ENCODE data around the gene ODAM. TPM values are rescaled to one million over a fixed set of nuclear protein-coding genes. Genes with fewer than 3 reads are reported as not detected.
A peak's percentile ranks its signal among the peaks of the same experiment; 100 is the strongest.
"Not testable (repeated sequence)": the region's sequence is repeated elsewhere in the genome, so short reads cannot be mapped to it uniquely, and the experiment has no call there.

ODAM gene
- total and polyA plus RNA-seq, 2 of the 8 experiments (the other 6 are each of a cell fraction or from before 2014, with no cell fraction given): 0.21 TPM; not detected in 1

DNA sequence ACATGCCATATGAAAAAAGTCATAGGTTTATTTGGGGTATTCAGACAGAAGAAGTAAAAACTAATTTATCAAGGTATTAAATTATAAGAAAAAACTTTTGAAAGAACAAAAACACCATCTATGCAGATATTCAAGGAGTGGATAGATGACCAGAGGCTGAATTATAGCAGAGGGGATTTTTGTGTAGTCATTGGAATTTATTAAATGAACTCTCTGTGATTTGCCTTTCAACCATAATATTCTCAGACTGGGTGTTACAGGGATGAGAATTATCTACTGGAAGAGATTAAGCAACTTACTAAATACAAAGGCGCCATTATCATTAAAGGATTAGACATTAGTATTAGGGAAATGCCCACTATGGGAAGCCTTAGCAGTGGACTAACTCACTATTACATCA, 21.0 kb downstream of the ODAM start:
- H3K56ac ChIP-seq (replicated peaks; ENCODE audit: insufficient read length, low read depth, low read length); H4K91ac ChIP-seq (replicated peaks; ENCODE audit: insufficient read length, low read length); H3K23me2 ChIP-seq (ENCODE audit: low read depth, low read length); H3K4me3 ChIP-seq (ENCODE audit: extremely low read depth in 1 of 4, insufficient read depth in 2 of 4, low read depth in 3 of 4, low read length in 4 of 4); H2BK120ac ChIP-seq (replicated peaks; ENCODE audit: low read depth, low read length); H3K79me2 ChIP-seq (ENCODE audit: control insufficient read depth in 1 of 2, insufficient read depth in 2 of 2, low read length in 2 of 2); H2AK5ac ChIP-seq (ENCODE audit: low read depth, low read length); H3K9me3 ChIP-seq (ENCODE audit: insufficient read depth in 2 of 2, low read depth in 1 of 2, low read length in 1 of 2); H3K4me1 ChIP-seq (replicated peaks in 1 of 4; ENCODE audit: control insufficient read depth in 3 of 4, insufficient read depth in 4 of 4, low read length in 3 of 4); CTCF ChIA-PET (ENCODE audit: partially characterized antibody); H3K18ac ChIP-seq (ENCODE audit: extremely low read depth, low read length); H4K8ac ChIP-seq (ENCODE audit: extremely low read depth, insufficient read depth, low read length); H3K14ac ChIP-seq (ENCODE audit: insufficient read length); H3K4ac ChIP-seq (replicated peaks; ENCODE audit: insufficient read length, low read depth, low read length); H3K9ac ChIP-seq (replicated peaks in 1 of 4; ENCODE audit: extremely low read depth in 1 of 4, low read depth in 3 of 4, low read length in 3 of 4); H3K27me3 ChIP-seq (replicated peaks in 1 of 4; ENCODE audit: control insufficient read depth in 3 of 4, extremely low read depth in 1 of 4, insufficient read depth in 3 of 4, low read length in 3 of 4); H4K20me1 ChIP-seq (replicated peaks in 1 of 2; ENCODE audit: control insufficient read depth in 1 of 2, insufficient read depth in 2 of 2, low read length in 2 of 2); H3K27ac ChIP-seq (ENCODE audit: low read depth, low read length); H3K23ac ChIP-seq (ENCODE audit: insufficient read length); DNase-seq (ENCODE audit: low read depth in 1 of 2, low spot score in 2 of 2); H2BK5ac ChIP-seq (ENCODE audit: low read depth, low read length); H3K36me3 ChIP-seq (ENCODE audit: control insufficient read depth in 2 of 4, insufficient read depth in 4 of 4, low read length in 3 of 4); H3K79me1 ChIP-seq (ENCODE audit: low read depth, low read length); H2BK15ac ChIP-seq (ENCODE audit: low read length); H2BK20ac ChIP-seq (ENCODE audit: low read length); POLR2A ChIA-PET (ENCODE audit: partially characterized antibody); H3K4me2 ChIP-seq (ENCODE audit: insufficient read depth in 1 of 2, low read depth in 2 of 2, low read length in 2 of 2); H2BK12ac ChIP-seq (ENCODE audit: low read depth, low read length); H4K5ac ChIP-seq (ENCODE audit: insufficient read length, low read depth, low read length); H2AFZ ChIP-seq (ENCODE audit: low read length): not testable (repeated sequence)
- WGBS, 2 experiments (ENCODE audit: extremely low coverage in 1 of 2, insufficient coverage in 1 of 2, insufficient read length in 1 of 2, insufficient replicate concordance in 2 of 2, low coverage in 1 of 2, low lambda C conversion rate in 2 of 2, missing lambda C conversion rate in 1 of 2): 92% methylated on average over 1 of the region's 1 CpG; no CpG with 5 or more reads in 1 of the 2 experiments
- peak; percentile 36 for FAIRE-seq

DNA sequence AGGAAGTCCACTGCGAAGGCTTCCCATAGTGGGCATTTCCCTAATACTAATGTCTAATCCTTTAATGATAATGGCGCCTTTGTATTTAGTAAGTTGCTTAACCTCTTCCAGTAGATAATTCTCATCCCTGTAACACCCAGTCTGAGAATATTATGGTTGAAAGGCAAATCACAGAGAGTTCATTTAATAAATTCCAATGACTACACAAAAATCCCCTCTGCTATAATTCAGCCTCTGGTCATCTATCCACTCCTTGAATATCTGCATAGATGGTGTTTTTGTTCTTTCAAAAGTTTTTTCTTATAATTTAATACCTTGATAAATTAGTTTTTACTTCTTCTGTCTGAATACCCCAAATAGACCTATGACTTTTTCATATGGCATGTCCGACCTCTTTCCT, 25.9 kb downstream of the ODAM start:
- H3K36me3 ChIP-seq (ENCODE audit: control insufficient read depth in 2 of 4, insufficient read depth in 4 of 4, low read length in 3 of 4); H3K4ac ChIP-seq (replicated peaks; ENCODE audit: insufficient read length, low read depth, low read length); H3K9ac ChIP-seq (replicated peaks in 1 of 4; ENCODE audit: extremely low read depth in 1 of 4, low read depth in 3 of 4, low read length in 3 of 4); CTCF ChIA-PET (ENCODE audit: partially characterized antibody); H2AFZ ChIP-seq (ENCODE audit: low read length); H3K18ac ChIP-seq (ENCODE audit: extremely low read depth, low read length); H4K8ac ChIP-seq (ENCODE audit: extremely low read depth, insufficient read depth, low read length); H3K4me1 ChIP-seq (replicated peaks in 1 of 4; ENCODE audit: control insufficient read depth in 3 of 4, insufficient read depth in 4 of 4, low read length in 3 of 4); H2BK15ac ChIP-seq (ENCODE audit: low read length); H3K79me1 ChIP-seq (ENCODE audit: low read depth, low read length); H3K23me2 ChIP-seq (ENCODE audit: low read depth, low read length); POLR2A ChIA-PET (ENCODE audit: partially characterized antibody); H2BK12ac ChIP-seq (ENCODE audit: low read depth, low read length); FAIRE-seq; H2BK20ac ChIP-seq (ENCODE audit: low read length); H2BK5ac ChIP-seq (ENCODE audit: low read depth, low read length); H3K9me3 ChIP-seq (ENCODE audit: insufficient read depth in 2 of 2, low read depth in 1 of 2, low read length in 1 of 2); H3K27me3 ChIP-seq (replicated peaks in 1 of 4; ENCODE audit: control insufficient read depth in 3 of 4, extremely low read depth in 1 of 4, insufficient read depth in 3 of 4, low read length in 3 of 4); DNase-seq (ENCODE audit: low read depth in 1 of 2, low spot score in 2 of 2); H3K27ac ChIP-seq (ENCODE audit: low read depth, low read length); H2AK5ac ChIP-seq (ENCODE audit: low read depth, low read length); H2BK120ac ChIP-seq (replicated peaks; ENCODE audit: low read depth, low read length); H4K20me1 ChIP-seq (replicated peaks in 1 of 2; ENCODE audit: control insufficient read depth in 1 of 2, insufficient read depth in 2 of 2, low read length in 2 of 2); H3K4me2 ChIP-seq (ENCODE audit: insufficient read depth in 1 of 2, low read depth in 2 of 2, low read length in 2 of 2); H4K5ac ChIP-seq (ENCODE audit: insufficient read length, low read depth, low read length); H3K4me3 ChIP-seq (ENCODE audit: extremely low read depth in 1 of 4, insufficient read depth in 2 of 4, low read depth in 3 of 4, low read length in 4 of 4); H3K79me2 ChIP-seq (ENCODE audit: control insufficient read depth in 1 of 2, insufficient read depth in 2 of 2, low read length in 2 of 2); H4K91ac ChIP-seq (replicated peaks; ENCODE audit: insufficient read length, low read length); H3K56ac ChIP-seq (replicated peaks; ENCODE audit: insufficient read length, low read depth, low read length); H3K23ac ChIP-seq (ENCODE audit: insufficient read length); H3K14ac ChIP-seq (ENCODE audit: insufficient read length): not testable (repeated sequence)
- 91% methylated on average over 3 of the region's 3 CpGs; no CpG with 5 or more reads in 1 of the 2 experiments for WGBS, 2 experiments (ENCODE audit: extremely low coverage in 1 of 2, insufficient coverage in 1 of 2, insufficient read length in 1 of 2, insufficient replicate concordance in 2 of 2, low coverage in 1 of 2, low lambda C conversion rate in 2 of 2, missing lambda C conversion rate in 1 of 2)
